H1 (cell line): Measurements from ENCODE around the gene TMEM183A. TPM values are rescaled to one million over a fixed set of nuclear protein-coding genes. Genes with fewer than 3 reads are reported as not detected.

Experiments
- CTCF ChIA-PET: fragments of 300-600 bp; sonication (Branson Sonifier 250); formaldehyde crosslinking; loops from one replicate; lab custom pipeline; 2021; ENCODE audit not compliant: partially characterized antibody; lab: Charles Lee
- POLR2A ChIA-PET: fragments of 300-600 bp; sonication (Branson Sonifier 250); formaldehyde crosslinking; loops from one replicate; lab custom pipeline; 2021; ENCODE audit warnings: inconsistent platforms; ENCODE audit not compliant: partially characterized antibody; lab: Charles Lee
- DNase-seq, 2 experiments: peaks; one replicate each; pipeline versions ENCODE4 v3.0.0 to v3.0.0-alpha.2; 2010 to 2022; ENCODE audit warnings: low spot score in 2 of 2, low read depth in 1 of 2, mixed read lengths in 1 of 2
- FAIRE-seq: peaks from 2 replicates; lab custom pipeline; 2011; peaks lifted over from hg19 to GRCh38; lab: Jason Lieb, UNC
- H2AFZ ChIP-seq: 2 replicates; pipeline ENCODE4 v1.8.1; 2012; ENCODE audit warnings: low read length, inconsistent platforms
- H2AK5ac ChIP-seq: 2 replicates; pipeline ENCODE4 v1.6.1; 2013; ENCODE audit warnings: low read depth, low read length
- H2BK120ac ChIP-seq: replicated peaks from 2 replicates; pipeline ENCODE3; 2013; ENCODE audit warnings: low read depth, low read length, inconsistent platforms
- H2BK12ac ChIP-seq: 2 replicates; pipeline ENCODE4 v1.6.1; 2013; ENCODE audit warnings: low read depth, low read length
- H2BK15ac ChIP-seq: 2 replicates; pipeline ENCODE4 v1.6.1; 2013; ENCODE audit warnings: low read length
- H2BK20ac ChIP-seq: 2 replicates; pipeline ENCODE4 v1.6.1; 2013; ENCODE audit warnings: low read length
- H2BK5ac ChIP-seq: 2 replicates; pipeline ENCODE4 v1.6.1; 2013; ENCODE audit warnings: low read depth, low read length
- H3K14ac ChIP-seq: 2 replicates; pipeline ENCODE4 v1.6.1; 2013; ENCODE audit warnings: inconsistent platforms; ENCODE audit not compliant: insufficient read length
- H3K18ac ChIP-seq: 2 replicates; pipeline ENCODE4 v1.6.1; 2013; ENCODE audit warnings: low read length; ENCODE audit errors: extremely low read depth
- H3K23ac ChIP-seq: 2 replicates; pipeline ENCODE4 v1.6.1; 2013; ENCODE audit warnings: inconsistent platforms; ENCODE audit not compliant: insufficient read length
- H3K23me2 ChIP-seq: 2 replicates; pipeline ENCODE4 v1.6.1; 2013; ENCODE audit warnings: low read depth, low read length
- H3K27ac ChIP-seq: 2 replicates; pipeline ENCODE4 v1.6.1; 2011; ENCODE audit warnings: low read depth, low read length, inconsistent platforms
- H3K27me3 ChIP-seq, 4 experiments: replicated peaks in 1 of 4; 1 replicate in 1 of 4; 2 replicates in 3 of 4; pipeline versions ENCODE4 v1.6.1 to v1.8.1; 2011 to 2013; ENCODE audit warnings: low read length in 3 of 4, mild to moderate bottlenecking in 3 of 4, inconsistent platforms in 2 of 4, mixed read lengths in 2 of 4, moderate library complexity in 1 of 4; ENCODE audit not compliant: control insufficient read depth in 3 of 4, insufficient read depth in 3 of 4; ENCODE audit errors: extremely low read depth in 1 of 4
- H3K36me3 ChIP-seq, 4 experiments: 2 replicates each; pipeline versions ENCODE4 v1.6.1 to v1.8.1; 2011 to 2013; ENCODE audit warnings: mild to moderate bottlenecking in 4 of 4, low read length in 3 of 4, moderate library complexity in 2 of 4, control low read depth in 1 of 4, inconsistent platforms in 1 of 4; ENCODE audit not compliant: insufficient read depth in 4 of 4, control insufficient read depth in 2 of 4
- H3K4ac ChIP-seq: replicated peaks from 2 replicates; pipeline ENCODE3; 2013; ENCODE audit warnings: low read length, low read depth, mixed read lengths, inconsistent platforms; ENCODE audit not compliant: insufficient read length
- H3K4me1 ChIP-seq, 4 experiments: replicated peaks in 1 of 4; 1 replicate in 1 of 4; 2 replicates in 3 of 4; pipeline versions ENCODE4 v1.6.1 to v1.8.1; 2011 to 2013; ENCODE audit warnings: low read length in 3 of 4, inconsistent platforms in 2 of 4, mixed read lengths in 1 of 4; ENCODE audit not compliant: insufficient read depth in 4 of 4, control insufficient read depth in 3 of 4
- H3K4me2 ChIP-seq, 2 experiments: 2 replicates each; pipeline versions ENCODE4 v1.6.1 to v1.8.1; 2011 to 2013; ENCODE audit warnings: low read depth in 2 of 2, low read length in 2 of 2, control low read depth in 1 of 2, inconsistent platforms in 1 of 2, mild to moderate bottlenecking in 1 of 2; ENCODE audit not compliant: insufficient read depth in 1 of 2
- H3K4me3 ChIP-seq, 4 experiments: fragments of 200-600, 300-600 bp in 1 of 4; sonication (generic), shearing (Covaris generic), sonication (Bioruptor Twin) in 1 of 4; 2 replicates each; pipeline versions ENCODE4 v1.5.1 to v1.8.1; 2011 to 2016; ENCODE audit warnings: low read length in 4 of 4, low read depth in 3 of 4, control low read depth in 2 of 4, inconsistent platforms in 2 of 4, mild to moderate bottlenecking in 2 of 4, mixed read lengths in 1 of 4, moderate library complexity in 1 of 4; ENCODE audit not compliant: insufficient read depth in 2 of 4; ENCODE audit errors: extremely low read depth in 1 of 4
- H3K56ac ChIP-seq: replicated peaks from 2 replicates; pipeline ENCODE3; 2013; ENCODE audit warnings: low read depth, mild to moderate bottlenecking, mixed read lengths, low read length, inconsistent platforms; ENCODE audit not compliant: insufficient read length
- H3K79me1 ChIP-seq: 2 replicates; pipeline ENCODE4 v1.6.1; 2013; ENCODE audit warnings: low read depth, low read length, control low read depth
- H3K79me2 ChIP-seq, 2 experiments: 2 replicates each; pipeline versions ENCODE4 v1.6.1 to v1.8.1; 2012 to 2013; ENCODE audit warnings: low read length in 2 of 2, mild to moderate bottlenecking in 2 of 2, inconsistent platforms in 1 of 2; ENCODE audit not compliant: insufficient read depth in 2 of 2, control insufficient read depth in 1 of 2
- H3K9ac ChIP-seq, 4 experiments: replicated peaks in 1 of 4; 1 replicate in 1 of 4; 2 replicates in 3 of 4; pipeline versions ENCODE4 v1.6.1 to v1.8.1; 2011 to 2013; ENCODE audit warnings: low read depth in 3 of 4, low read length in 3 of 4, control low read depth in 2 of 4, mild to moderate bottlenecking in 2 of 4, moderate library complexity in 2 of 4, inconsistent platforms in 1 of 4; ENCODE audit errors: extremely low read depth in 1 of 4
- H3K9me3 ChIP-seq, 2 experiments: 2 replicates each; pipeline versions ENCODE4 v1.6.1 to v1.8.1; 2012 to 2013; ENCODE audit warnings: mild to moderate bottlenecking in 2 of 2, moderate library complexity in 2 of 2, control low read depth in 1 of 2, inconsistent platforms in 1 of 2, low read depth in 1 of 2, low read length in 1 of 2, mixed read lengths in 1 of 2; ENCODE audit not compliant: insufficient read depth in 2 of 2
- H4K20me1 ChIP-seq, 2 experiments: replicated peaks in 1 of 2; 2 replicates each; pipeline versions ENCODE3 to v1.8.1; 2011 to 2013; ENCODE audit warnings: inconsistent platforms in 2 of 2, low read length in 2 of 2, mild to moderate bottlenecking in 1 of 2; ENCODE audit not compliant: insufficient read depth in 2 of 2, control insufficient read depth in 1 of 2
- H4K5ac ChIP-seq: 2 replicates; pipeline ENCODE4 v1.6.1; 2013; ENCODE audit warnings: low read length, low read depth, mixed read lengths, inconsistent platforms; ENCODE audit not compliant: insufficient read length
- H4K8ac ChIP-seq: 2 replicates; pipeline ENCODE4 v1.8.0; 2013; ENCODE audit warnings: mild to moderate bottlenecking, moderate library complexity, low read length, inconsistent platforms; ENCODE audit not compliant: insufficient read depth; ENCODE audit errors: extremely low read depth
- H4K91ac ChIP-seq: replicated peaks from 2 replicates; pipeline ENCODE3; 2013; ENCODE audit warnings: low read length, mixed read lengths, inconsistent platforms; ENCODE audit not compliant: insufficient read length
- CHD2 ChIP-seq: IDR thresholded peaks from 2 replicates; pipeline ENCODE4 v1.6.1; 2012; ENCODE audit warnings: low read length, improper control_type of control experiment
- CREB1 ChIP-seq: IDR thresholded peaks from 2 replicates; pipeline ENCODE4 v1.6.1; 2012; ENCODE audit warnings: inconsistent platforms
- EGR1 ChIP-seq: IDR thresholded peaks from 2 replicates; pipeline ENCODE4 v1.6.1; 2011; ENCODE audit warnings: low read depth, low read length, borderline replicate concordance
- EP300 ChIP-seq, 2 experiments: IDR thresholded peaks; 1 replicate in 1 of 2; 2 replicates in 1 of 2; pipeline ENCODE4 v1.6.1; 2011 to 2012; ENCODE audit warnings: low read depth in 2 of 2, low read length in 2 of 2, mild to moderate bottlenecking in 2 of 2, borderline replicate concordance in 1 of 2, inconsistent platforms in 1 of 2, moderate library complexity in 1 of 2
- FOSL1 ChIP-seq: IDR thresholded peaks from 2 replicates; pipeline ENCODE4 v1.6.1; 2011; ENCODE audit warnings: mild to moderate bottlenecking, low read depth, low read length, moderate library complexity; ENCODE audit not compliant: insufficient read depth
- JUN ChIP-seq: IDR thresholded peaks from 2 replicates; pipeline ENCODE4 v1.6.1; 2011; ENCODE audit warnings: low read depth, mild to moderate bottlenecking, improper control_type of control experiment, low read length
- RNF2 ChIP-seq: fragments of 200-900, 300-1000 bp; sonication (generic); IDR thresholded peaks from 2 replicates; pipeline ENCODE4 v1.7.1; 2016; ENCODE audit warnings: borderline replicate concordance, low read depth, mild to moderate bottlenecking, antibody characterized with exemption, low read length; ENCODE audit not compliant: poor library complexity, severe bottlenecking; ENCODE audit errors: missing control alignments
- SIN3A ChIP-seq, 2 experiments: IDR thresholded peaks in 1 of 2; conservative IDR thresholded peaks in 1 of 2; 2 replicates each; pipeline ENCODE4 v1.6.1; 2011 to 2012; ENCODE audit warnings: low read length in 2 of 2, improper control_type of control experiment in 1 of 2, low read depth in 1 of 2, mild to moderate bottlenecking in 1 of 2
- SP4 ChIP-seq: IDR thresholded peaks from 2 replicates; pipeline ENCODE4 v1.6.1; 2012; ENCODE audit warnings: low read length, inconsistent platforms
- TAF7 ChIP-seq: optimal IDR thresholded peaks from 2 replicates; pipeline ENCODE3; 2011; ENCODE audit warnings: low read depth, mild to moderate bottlenecking, inconsistent platforms, low read length, moderate library complexity, borderline replicate concordance
- YY1 ChIP-seq: IDR thresholded peaks from 2 replicates; pipeline ENCODE4 v1.6.1; 2011; ENCODE audit warnings: low read depth, mild to moderate bottlenecking, low read length
- WGBS, 2 experiments: shearing (Covaris generic) in 1 of 2; methylation state at CpG; one replicate each; pipeline versions ENCODE4 v1.1.6 to v1.1.7; 2013 to 2015; ENCODE audit warnings: low lambda C conversion rate in 2 of 2, mixed read lengths in 2 of 2, inconsistent platforms in 1 of 2, low coverage in 1 of 2, missing lambda C conversion rate in 1 of 2; ENCODE audit not compliant: insufficient replicate concordance in 2 of 2, insufficient coverage in 1 of 2, insufficient read length in 1 of 2; ENCODE audit errors: extremely low coverage in 1 of 2, missing lambda C conversion rate in 1 of 2; 5-methylcytosine and 5-hydroxymethylcytosine counted together
- polyA plus RNA-seq, 7 experiments: library from polyadenylated mRNA; depleted of rRNA in 3 of 7; stranded (reverse) in 5 of 7; unstranded in 2 of 7; fragments of >200 nt in 5 of 7; fragments of 200-250 nt in 2 of 7; gene quantifications; 1 replicate in 5 of 7; 2 replicates in 1 of 7; 4 replicates in 1 of 7; pipeline versions ENCODE4 v1.2.1 to v1.2.3, GENCODE V29; 2011 to 2013; ENCODE audit warnings: missing spikeins in 2 of 7, mixed read lengths in 2 of 7
- total RNA-seq: library from RNA; stranded (reverse); fragmentation: NEBNext Ultra II Directional; extraction: Animal tissue kit (Norgen Biotek cat#: 25700); gene quantifications from 2 replicates; pipeline ENCODE4 v1.2.1, GENCODE V29; 2021

Gene TMEM183A
- total and polyA plus RNA-seq, 2 of the 8 experiments (the other 6 are each of a cell fraction or from before 2014, with no cell fraction given), result 107 to 173 TPM

- Histone ChIP-seq H4K8ac (no peak overlapping the region), H3K36me3 (0 out of 8 replicates have a peak, but pooled peaks cover 0 to 3% (median 0%) of the 10 kb centered on the region in 4 experiments), H2AFZ (no peak overlapping the region), H3K4ac (no peak overlapping the region), H4K91ac (no peak overlapping the region), H2BK12ac (no peak overlapping the region), H3K9me3 (no peaks in the 10 kb centered on the region), H2BK15ac (no peak overlapping the region), H2BK20ac (no peak overlapping the region), H4K5ac (no peak overlapping the region), H3K23me2 (no peaks in the 10 kb centered on the region), H3K27me3 (no peaks in the 10 kb centered on the region), H2BK5ac (no peak overlapping the region), H3K14ac (no peak overlapping the region), H3K27ac (no peak overlapping the region), H3K4me1 (no peaks in the 10 kb centered on the region), H3K79me2 (no peaks in the 10 kb centered on the region), H4K20me1 (no peaks in the 10 kb centered on the region), H3K79me1 (no peaks in the 10 kb centered on the region), H3K23ac (no peak overlapping the region), H2BK120ac (no peak overlapping the region), H3K56ac (no peak overlapping the region), H3K9ac (no peak overlapping the region), H3K4me3 (no peak overlapping the region), H3K4me2 (no peak overlapping the region), H2AK5ac (no peak overlapping the region), H3K18ac (no peak overlapping the region)
- DNase-seq (no peak), FAIRE-seq (no peak)
- CTCF ChIA-PET, result interaction anchor here (1.4 to 49.7 kb wide), 7 partner anchors 12 to 202 kb away, joined by 6 to 1089 read pairs (median 35); partner anchors contain the start of genes ADORA1, MYOG and PPFIA4
- POLR2A ChIA-PET, result interaction anchor here (0.8 kb wide), 1 partner anchor 12 kb away, joined by 3 read pairs; no protein-coding TSS in a partner anchor
- WGBS, 2 experiments, result 81% methylated on average over 7 of the region's 7 CpGs; no CpG with 5 or more reads in 1 of the 2 experiments
- no peak for TF ChIP-seq CHD2
- no peak for TF ChIP-seq EGR1
- TF ChIP-seq CREB1, result no peak
- no peak for TF ChIP-seq SP4
- no peak for TF ChIP-seq RNF2
- no peak for TF ChIP-seq TAF7
- no peak for TF ChIP-seq FOSL1
- no peak for TF ChIP-seq YY1
- no peak for TF ChIP-seq SIN3A (conservative IDR thresholded peaks at IDR 0.05 in 1 of 2, IDR thresholded peaks at IDR 0.05 in 1 of 2; ENCODE audit: low read depth in 1 of 2, low read length in 2 of 2)
- TF ChIP-seq JUN, result no peak
- no peak for TF ChIP-seq EP300 (IDR thresholded peaks at IDR 0.05; ENCODE audit: borderline replicate concordance in 1 of 2, low read depth in 2 of 2, low read length in 2 of 2)
These were observed 58.0 kb downstream of the TMEM183A start for GRCh38 chr1:203065191-203065590.
